PC-9 (cell line): ENCODE data around the gene SRL. TPM values are rescaled to one million over a fixed set of nuclear protein-coding genes. Genes with fewer than 3 reads are reported as not detected.

ENCODE experiments used
- BruUV-seq: library from RNA; stranded (reverse); fragments of 400-500 nt; replicated peaks from 2 replicates; lab custom pipeline; 2021; lab: Mats Ljungman, UMichigan
- CTCF ChIA-PET: fragments of 300-600 bp; sonication (Branson Sonifier 250); formaldehyde crosslinking; loops from one replicate; lab custom pipeline; 2022; ENCODE audit warnings: antibody characterized with exemption; lab: Charles Lee
- POLR2A ChIA-PET: fragments of 300-600 bp; sonication (Branson Sonifier 250); formaldehyde crosslinking; loops from one replicate; lab custom pipeline; 2022; ENCODE audit warnings: antibody characterized with exemption; ENCODE audit not compliant: unreplicated experiment; lab: Charles Lee
- DNase-seq, 2 experiments: peaks; one replicate each; pipeline versions ENCODE4 v3.0.0 to v3.0.0-alpha.2; 2015 to 2022; ENCODE audit warnings: mixed read lengths in 1 of 2
- H2AFZ ChIP-seq: fragments of 200-600 bp; sonication (generic); 2 replicates; pipeline ENCODE4 v1.8.1; 2017; ENCODE audit warnings: antibody characterized with exemption
- H3F3A ChIP-seq: fragments of 200-600 bp; sonication (generic); 2 replicates; pipeline ENCODE4 v1.8.1; 2017; ENCODE audit warnings: antibody characterized with exemption, mild to moderate bottlenecking, low read depth; ENCODE audit not compliant: insufficient read depth
- H3K27ac ChIP-seq: fragments of 200-600 bp; sonication (generic); 2 replicates; pipeline ENCODE4 v1.6.1; 2016; ENCODE audit warnings: mixed run types
- H3K27me3 ChIP-seq: fragments of 200-600 bp; sonication (generic); 2 replicates; pipeline ENCODE4 v1.6.1; 2016; ENCODE audit warnings: low read depth, mixed run types; ENCODE audit not compliant: insufficient read depth
- H3K36me3 ChIP-seq: fragments of 200-600 bp; sonication (generic); 2 replicates; pipeline ENCODE4 v1.6.1; 2016; ENCODE audit warnings: low read depth, mixed run types
- H3K4me1 ChIP-seq: fragments of 200-600 bp; sonication (generic); replicated peaks from 2 replicates; pipeline ENCODE4 v1.6.1; 2016; ENCODE audit warnings: mixed run types; ENCODE audit not compliant: insufficient read depth
- H3K4me2 ChIP-seq: fragments of 200-600 bp; sonication (generic); 2 replicates; pipeline ENCODE4 v1.6.1; 2017; ENCODE audit warnings: mixed run types
- H3K4me3 ChIP-seq: fragments of 200-600 bp; sonication (generic); 2 replicates; pipeline ENCODE4 v1.6.1; 2016; ENCODE audit warnings: mixed run types
- H3K79me2 ChIP-seq: fragments of 200-600 bp; sonication (generic); 2 replicates; pipeline ENCODE4 v1.6.1; 2017; ENCODE audit warnings: low read depth, mixed run types
- H3K9me2 ChIP-seq: fragments of 200-600 bp; sonication (generic); 2 replicates; pipeline ENCODE4 v1.8.1; 2017; ENCODE audit warnings: mild to moderate bottlenecking; ENCODE audit not compliant: insufficient read depth
- H3K9me3 ChIP-seq: fragments of 200-600 bp; sonication (generic); 2 replicates; pipeline ENCODE4 v1.8.1; 2016; ENCODE audit warnings: low read depth; ENCODE audit not compliant: insufficient read depth
- H4K20me1 ChIP-seq: fragments of 200-600 bp; sonication (generic); 2 replicates; pipeline ENCODE4 v1.8.1; 2017; ENCODE audit not compliant: insufficient read depth
- EZH2 ChIP-seq: fragments of 200-600 bp; sonication (generic); IDR thresholded peaks from 2 replicates; pipeline ENCODE4 v1.8.0; 2017; ENCODE audit warnings: antibody characterized with exemption, low read depth
- intact Hi-C: fragments of 100-400 bp; cut with micrococcal nuclease; formaldehyde crosslinking; loops from one replicate; pipeline ENCODE4 v1.10.0; 2022; ENCODE audit not compliant: unreplicated experiment
- total RNA-seq: library from RNA; stranded (reverse); gene quantifications from 2 replicates; pipeline ENCODE4 v1.2.3, GENCODE V29; 2021
- TF ChIP-seq, protein P1 (sequence below): fragments of 200-600 bp; sonication (generic); conservative IDR thresholded peaks from 2 replicates; pipeline ENCODE4 v1.6.1; 2017; ENCODE audit warnings: mixed run types, antibody characterized with exemption, mild to moderate bottlenecking, moderate library complexity

Gene SRL
- total RNA-seq, 1 experiment from 2014 or later: not detected

DNA sequence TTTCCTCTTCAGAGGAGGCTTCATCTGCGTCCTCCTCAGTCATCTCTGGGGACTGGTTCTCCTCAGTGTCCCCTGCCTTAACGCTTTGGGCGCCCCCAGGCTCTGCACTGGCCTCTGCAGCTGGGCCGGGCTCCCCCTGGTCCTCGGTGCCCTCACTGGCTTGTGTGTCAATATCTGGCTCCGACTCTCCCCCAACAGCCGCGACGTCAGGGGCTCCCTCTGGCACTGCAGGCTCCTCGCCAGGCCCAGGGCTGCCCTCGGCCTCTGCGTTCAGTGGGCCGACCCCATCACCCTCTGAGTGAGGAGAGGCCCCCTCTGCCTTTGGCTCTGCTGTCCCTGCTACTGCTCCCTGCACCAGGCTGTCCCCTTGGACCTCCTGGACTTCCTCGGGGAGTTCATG, 34.7 kb downstream of the SRL start:
- ChIA-PET POLR2A (no interaction called here), CTCF (no interaction called here)
- Histone ChIP-seq H3K4me1 (no peaks in the 10 kb centered on the region), H3K27ac (no peak overlapping the region), H3K4me3 (no peak overlapping the region), H3K4me2 (no peak overlapping the region), H3F3A (no peaks in the 10 kb centered on the region), H4K20me1 (no peaks in the 10 kb centered on the region), H3K79me2 (no peaks in the 10 kb centered on the region), H3K9me3 (no peaks in the 10 kb centered on the region), H3K36me3 (no peaks in the 10 kb centered on the region), H3K27me3 (peaks cover 21% of the 10 kb centered on the region; the same call in 1 of the 2 replicates), H3K9me2 (no peaks in the 10 kb centered on the region), H2AFZ (no peak overlapping the region)
- intact Hi-C loops: no loop called here
- BruUV-seq: no TSS peak
- no peak for DNase-seq
- TF ChIP-seq, protein P1, sequence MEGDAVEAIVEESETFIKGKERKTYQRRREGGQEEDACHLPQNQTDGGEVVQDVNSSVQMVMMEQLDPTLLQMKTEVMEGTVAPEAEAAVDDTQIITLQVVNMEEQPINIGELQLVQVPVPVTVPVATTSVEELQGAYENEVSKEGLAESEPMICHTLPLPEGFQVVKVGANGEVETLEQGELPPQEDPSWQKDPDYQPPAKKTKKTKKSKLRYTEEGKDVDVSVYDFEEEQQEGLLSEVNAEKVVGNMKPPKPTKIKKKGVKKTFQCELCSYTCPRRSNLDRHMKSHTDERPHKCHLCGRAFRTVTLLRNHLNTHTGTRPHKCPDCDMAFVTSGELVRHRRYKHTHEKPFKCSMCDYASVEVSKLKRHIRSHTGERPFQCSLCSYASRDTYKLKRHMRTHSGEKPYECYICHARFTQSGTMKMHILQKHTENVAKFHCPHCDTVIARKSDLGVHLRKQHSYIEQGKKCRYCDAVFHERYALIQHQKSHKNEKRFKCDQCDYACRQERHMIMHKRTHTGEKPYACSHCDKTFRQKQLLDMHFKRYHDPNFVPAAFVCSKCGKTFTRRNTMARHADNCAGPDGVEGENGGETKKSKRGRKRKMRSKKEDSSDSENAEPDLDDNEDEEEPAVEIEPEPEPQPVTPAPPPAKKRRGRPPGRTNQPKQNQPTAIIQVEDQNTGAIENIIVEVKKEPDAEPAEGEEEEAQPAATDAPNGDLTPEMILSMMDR: no peak
- no peak for TF ChIP-seq EZH2

DNA sequence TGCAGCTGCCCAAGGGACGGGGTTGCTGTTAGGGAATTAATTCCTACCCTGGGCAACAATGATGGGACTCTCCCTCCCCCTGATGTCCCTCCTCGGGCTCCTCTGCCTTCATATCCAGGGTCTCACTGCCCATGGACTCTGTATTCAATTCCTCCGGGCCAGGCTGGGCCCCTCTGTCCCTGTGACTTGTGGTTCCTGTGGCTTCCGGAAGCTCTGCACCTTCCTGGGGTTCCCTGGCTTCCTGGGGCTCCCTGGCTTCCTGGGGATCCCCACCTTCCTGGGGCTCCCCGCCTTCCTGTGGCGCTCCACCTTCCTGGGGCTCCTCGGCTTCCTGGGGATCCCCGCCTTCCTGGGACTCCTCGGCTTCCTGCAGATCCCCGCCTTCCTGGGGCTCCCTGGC, 35.2 kb downstream of the SRL start:
- no peaks in the 10 kb centered on the region for H4K20me1 ChIP-seq

DNA sequence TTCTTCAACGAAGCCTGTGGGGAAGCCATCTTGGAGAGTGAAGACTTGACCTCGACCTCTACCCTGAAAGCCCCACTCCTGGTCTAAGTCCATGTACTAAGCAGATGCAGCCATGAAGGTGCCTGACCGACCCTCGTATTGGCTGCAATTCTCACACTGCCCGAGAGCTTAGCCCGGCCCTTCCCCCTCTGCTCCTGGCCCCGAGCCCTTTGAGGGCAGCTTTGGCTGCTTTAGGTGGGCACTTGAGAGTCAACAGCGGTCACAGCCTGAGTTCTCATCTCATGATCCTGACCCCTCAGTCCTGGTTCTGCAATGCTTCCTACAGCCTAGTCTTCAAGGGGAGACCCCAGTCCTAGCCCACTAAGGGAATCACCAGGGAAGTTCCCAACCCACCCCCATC, 35.9 kb downstream of the SRL start:
- Histone ChIP-seq H3K4me3 (no peak overlapping the region), H3K4me1 (0 out of 2 replicates have a peak, but pooled peaks cover 2% of the 10 kb centered on the region), H3K36me3 (no peaks in the 10 kb centered on the region), H3F3A (no peaks in the 10 kb centered on the region), H3K9me2 (no peaks in the 10 kb centered on the region), H3K9me3 (no peaks in the 10 kb centered on the region), H3K4me2 (no peak overlapping the region), H3K27ac (no peak overlapping the region), H2AFZ (no peak overlapping the region), H3K79me2 (no peaks in the 10 kb centered on the region), H3K27me3 (peaks cover 21% of the 10 kb centered on the region; the same call in 1 of the 2 replicates), H4K20me1 (no peaks in the 10 kb centered on the region)
- intact Hi-C loops: no loop called here
- TF ChIP-seq, protein P1: no peak
- no peak for TF ChIP-seq EZH2
- ChIA-PET CTCF (interaction anchor here (0.6 kb wide), 2 partner anchors 775 to 1796 kb away, joined by 5 to 8 read pairs; no protein-coding TSS in a partner anchor), POLR2A (no interaction called here)
- no TSS peak for BruUV-seq
- no peak for DNase-seq

More for the DNA sequence above, 35.2 kb downstream of the SRL start:
- TF ChIP-seq EZH2: no peak
- TF ChIP-seq, protein P1: no peak
- intact Hi-C loops: no loop called here
- no peaks in the 10 kb centered on the region for H3K36me3 ChIP-seq
- H3K4me1 ChIP-seq: no peaks in the 10 kb centered on the region
- DNase-seq: no peak
- no peaks in the 10 kb centered on the region for H3K9me2 ChIP-seq
- POLR2A ChIA-PET: no interaction called here
- no TSS peak for BruUV-seq
- no peaks in the 10 kb centered on the region for H3K79me2 ChIP-seq
- no peaks in the 10 kb centered on the region for H3K9me3 ChIP-seq
- no peak overlapping the region for H2AFZ ChIP-seq
- CTCF ChIA-PET: interaction anchor here (0.6 kb wide), 1 partner anchor 775 kb away, joined by 8 read pairs; no protein-coding TSS in a partner anchor
- H3F3A ChIP-seq: no peaks in the 10 kb centered on the region
- H3K4me2 ChIP-seq: no peak overlapping the region
- H3K4me3 ChIP-seq: no peak overlapping the region
- H3K27me3 ChIP-seq: peaks cover 21% of the 10 kb centered on the region; the same call in 1 of the 2 replicates
- no peak overlapping the region for H3K27ac ChIP-seq
